Chondrocyte (in vitro differentiated cells): Measurements from ENCODE around the gene PPDPF. TPM values are rescaled to one million over a fixed set of nuclear protein-coding genes. Genes with fewer than 3 reads are reported as not detected.
A peak's percentile ranks its signal among the peaks of the same experiment; 100 is the strongest.

Source experiments
- DNase-seq: peaks from one replicate; pipeline ENCODE4 v3.0.0; 2021; ENCODE audit warnings: mixed read lengths, low spot score
- H3K27ac Mint-ChIP-seq: one replicate; pipeline ENCODE4 v1.8.0; 2021; ENCODE audit warnings: mild to moderate bottlenecking, moderate library complexity, mixed read lengths; ENCODE audit not compliant: unreplicated experiment
- H3K27me3 Mint-ChIP-seq: 2 replicates; pipeline ENCODE4 v1.8.0; 2021; ENCODE audit warnings: low read depth, mixed read lengths
- H3K36me3 Mint-ChIP-seq: 2 replicates; pipeline ENCODE4 v1.8.0; 2021; ENCODE audit warnings: low read depth, mixed read lengths
- H3K4me1 Mint-ChIP-seq: 2 replicates; pipeline ENCODE4 v1.8.0; 2021; ENCODE audit warnings: low read depth, mild to moderate bottlenecking, mixed read lengths
- H3K4me3 Mint-ChIP-seq: one replicate; pipeline ENCODE4 v1.8.0; 2021; ENCODE audit warnings: mild to moderate bottlenecking, moderate library complexity, mixed read lengths; ENCODE audit not compliant: unreplicated experiment
- H3K9me3 Mint-ChIP-seq: 2 replicates; pipeline ENCODE4 v1.8.0; 2021; ENCODE audit warnings: low read depth, mixed read lengths
- CTCF ChIP-seq: fragments of 200-600 bp; sonication (generic); IDR thresholded peaks from 2 replicates; pipeline ENCODE4 v1.5.0; 2021; ENCODE audit warnings: antibody characterized with exemption, mild to moderate bottlenecking, moderate library complexity
- total RNA-seq: library from RNA; stranded (reverse); gene quantifications from 3 replicates; pipeline ENCODE4 v1.2.1, GENCODE V29; 2021

The PPDPF gene
- total RNA-seq, 1 donor from 2014 or later, result 261 TPM

- Mint-ChIP-seq H3K27me3 (no peaks in the 10 kb centered on the region), H3K4me1 (peaks cover 21% of the 10 kb centered on the region), H3K27ac (no peak overlapping the region), H3K36me3 (peaks cover 4% of the 10 kb centered on the region), H3K9me3 (peaks cover 3% of the 10 kb centered on the region), H3K4me3 (no peak overlapping the region)
- peak; percentile 35 for TF ChIP-seq CTCF
- no peak for DNase-seq
These were observed 2.2 kb upstream of the PPDPF start for GRCh38 chr20:63518351-63518861.

GRCh38 chr20:63518946-63519667 is 1.5 kb upstream of the PPDPF start:
- H3K4me3 Mint-ChIP-seq, result peak overlapping the region; percentile 73
- H3K4me1 Mint-ChIP-seq, result peaks cover 21% of the 10 kb centered on the region
- H3K9me3 Mint-ChIP-seq, result no peaks in the 10 kb centered on the region
- TF ChIP-seq CTCF, result no peak
- H3K27ac Mint-ChIP-seq, result no peak overlapping the region
- H3K27me3 Mint-ChIP-seq, result no peaks in the 10 kb centered on the region
- DNase-seq, result no peak
- peaks cover 7% of the 10 kb centered on the region for H3K36me3 Mint-ChIP-seq

DNA sequence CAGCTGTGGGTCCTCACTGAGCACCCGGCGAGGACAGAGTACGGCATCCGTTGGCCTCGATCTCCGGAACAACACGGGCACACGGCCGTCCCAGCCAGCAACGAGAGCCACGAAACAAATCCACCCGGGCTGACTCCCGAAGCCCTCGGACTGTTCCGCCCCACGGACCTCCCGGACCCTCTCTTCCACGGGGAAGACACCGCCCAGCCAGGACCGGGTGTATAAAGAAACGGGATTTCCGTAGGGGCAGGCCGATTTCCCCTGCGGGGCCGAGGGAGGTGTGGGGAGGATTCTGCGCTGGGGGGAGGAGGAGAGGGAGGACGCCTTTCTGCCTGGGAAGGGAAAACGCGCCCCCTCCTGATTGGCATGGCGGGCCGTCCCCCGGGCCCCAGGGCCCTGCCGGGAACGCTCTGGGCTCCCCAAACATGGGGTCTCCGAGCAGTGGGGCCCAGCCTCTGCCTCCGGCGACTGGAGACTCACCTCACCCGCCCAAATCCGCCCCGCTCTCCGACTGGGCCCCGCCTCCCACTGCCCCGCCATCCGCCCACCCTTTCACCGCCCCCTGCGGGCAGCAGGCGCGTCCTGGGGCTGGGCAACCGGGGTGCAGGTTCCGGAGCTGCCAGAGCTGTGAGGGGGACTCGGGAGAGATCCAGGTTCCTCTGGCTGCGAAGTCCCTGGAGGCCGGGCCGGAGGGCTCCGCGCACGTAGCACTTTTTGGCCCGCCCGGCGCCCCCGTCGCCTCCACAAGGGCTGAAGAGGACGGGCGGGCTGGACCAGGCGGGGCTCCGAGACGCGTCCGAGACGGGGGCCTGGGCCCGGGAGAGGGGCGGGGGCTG is 679 bp upstream of the PPDPF start:
- Mint-ChIP-seq H3K9me3 (no peaks in the 10 kb centered on the region), H3K4me1 (peaks cover 21% of the 10 kb centered on the region), H3K4me3 (peak overlapping the region; percentile 73), H3K36me3 (peaks cover 7% of the 10 kb centered on the region), H3K27me3 (no peaks in the 10 kb centered on the region), H3K27ac (no peak overlapping the region)
- peak; percentile 88 for DNase-seq
- peak; percentile 76 for TF ChIP-seq CTCF

- H3K36me3 Mint-ChIP-seq, result peaks cover 7% of the 10 kb centered on the region
- H3K27me3 Mint-ChIP-seq, result no peaks in the 10 kb centered on the region
These were observed 503 bp downstream of the PPDPF start for GRCh38 chr20:63520934-63521601.

More at GRCh38 chr20:63520934-63521601, 503 bp downstream of the PPDPF start:
- Mint-ChIP-seq H3K27ac (peak overlapping the region; percentile 54), H3K4me1 (peaks cover 21% of the 10 kb centered on the region), H3K4me3 (peak overlapping the region; percentile 90), H3K9me3 (no peaks in the 10 kb centered on the region)
- no peak for DNase-seq
- peak; percentile 18 for TF ChIP-seq CTCF
